Thymus (tissue), 11 donors: ENCODE data around the gene RAMP2. TPM values are rescaled to one million over a fixed set of nuclear protein-coding genes. Genes with fewer than 3 reads are reported as not detected.
A peak's percentile ranks its signal among the peaks of the same experiment; 100 is the strongest.

Experiments used
- DNase-seq, 9 donors: peaks; one replicate each; pipeline ENCODE4 v3.0.0-alpha.2; 2013; ENCODE audit warnings: low spot score in 9 of 9, low read depth in 6 of 9, missing footprints in 1 of 9
- H3K27ac ChIP-seq, 2 donors: one replicate each; pipeline ENCODE4 v1.5.1; 2013; ENCODE audit warnings: control low read depth in 1 of 2, low read depth in 1 of 2, low read length in 1 of 2, mild to moderate bottlenecking in 1 of 2, moderate library complexity in 1 of 2
- H3K27me3 ChIP-seq, 2 donors: one replicate each; pipeline ENCODE4 v1.5.1; 2013; ENCODE audit warnings: low read length in 1 of 2; ENCODE audit not compliant: control insufficient read depth in 2 of 2, insufficient read depth in 1 of 2
- H3K36me3 ChIP-seq, 2 donors: one replicate each; pipeline ENCODE4 v1.5.1; 2013; ENCODE audit warnings: low read length in 1 of 2, mild to moderate bottlenecking in 1 of 2, moderate library complexity in 1 of 2; ENCODE audit not compliant: control insufficient read depth in 2 of 2, insufficient read depth in 2 of 2
- H3K4me1 ChIP-seq, 2 donors: one replicate each; pipeline ENCODE4 v1.5.1; 2013; ENCODE audit warnings: low read length in 2 of 2; ENCODE audit not compliant: control insufficient read depth in 2 of 2, insufficient read depth in 2 of 2
- H3K4me3 ChIP-seq, 2 donors: one replicate each; pipeline ENCODE4 v1.5.1; 2013; ENCODE audit warnings: low read length in 2 of 2, control low read depth in 1 of 2, mild to moderate bottlenecking in 1 of 2
- H3K9me3 ChIP-seq, 2 donors: one replicate each; pipeline ENCODE4 v1.5.1; 2013; ENCODE audit warnings: low read length in 1 of 2, mild to moderate bottlenecking in 1 of 2; ENCODE audit not compliant: control insufficient read depth in 2 of 2, insufficient read depth in 1 of 2
- WGBS: extraction: QIAGEN DNeasy Blood & Tissue Kit; methylation state at CpG from one replicate; pipeline ENCODE4 v1.1.7; 2013; 5-methylcytosine and 5-hydroxymethylcytosine counted together
- polyA plus RNA-seq: library from polyadenylated mRNA; stranded (reverse); fragments of 200-250 nt; gene quantifications from one replicate; pipeline ENCODE4 v1.2.3, GENCODE V29; 2013
- total RNA-seq: library from RNA; stranded (reverse); fragments of 120-200 nt; gene quantifications from one replicate; pipeline ENCODE4 v1.2.4, GENCODE V29; 2013
- donor health status: healthy.

Gene RAMP2
- total and polyA plus RNA-seq, 2 donors, result 8.4 to 22.1 TPM

DNA sequence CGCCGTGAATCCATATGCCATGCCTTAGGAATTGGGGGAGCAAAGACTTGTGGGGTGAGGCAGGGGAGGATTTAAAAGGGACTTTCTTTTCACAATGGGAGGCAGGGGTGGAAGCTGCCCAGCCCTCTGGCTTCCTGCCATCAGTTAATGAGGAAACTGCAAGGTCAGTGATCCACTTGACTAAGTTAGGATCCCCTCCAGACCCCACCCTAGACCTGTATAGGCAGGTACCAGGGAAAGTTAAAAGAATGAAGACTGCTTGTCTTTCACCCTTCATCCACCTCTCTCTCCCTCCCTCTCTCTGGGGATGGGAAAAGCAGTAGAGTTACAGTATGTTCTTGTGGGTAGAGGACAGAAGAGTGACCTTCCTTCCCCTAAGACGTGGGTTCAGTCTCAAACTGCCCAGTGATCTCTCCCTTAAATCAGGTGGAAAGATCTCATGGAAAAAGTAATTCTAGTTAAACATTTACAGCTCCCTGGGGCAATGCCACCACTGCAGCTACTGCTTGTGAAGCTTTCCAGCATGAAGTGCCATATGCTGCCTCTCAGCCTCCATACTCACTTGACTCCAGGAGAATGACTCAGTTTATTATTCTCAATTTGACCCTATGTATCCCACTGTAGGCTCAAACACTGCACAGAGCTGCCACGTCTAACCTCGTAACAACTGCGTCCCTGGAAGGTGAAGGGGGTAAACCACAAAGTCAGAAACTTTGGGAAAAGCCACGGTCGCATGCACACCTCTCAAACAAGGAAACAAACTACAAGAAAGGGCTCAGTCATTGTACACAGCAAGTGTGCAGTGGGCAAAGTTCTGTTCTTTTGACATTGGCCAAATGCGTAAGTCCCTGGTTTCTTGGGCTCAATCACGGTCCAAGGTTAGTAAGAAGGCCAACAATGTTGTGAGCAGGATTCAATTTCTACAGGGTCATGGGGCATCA lies 36.3 kb downstream of the RAMP2 start:
- 95% methylated on average over 10 of the region's 10 CpGs for WGBS
- Histone ChIP-seq H3K4me3 (peak overlapping the region; percentile 88 to 95), H3K36me3 (peaks cover 4 to 8% of the 10 kb centered on the region in 2 donors), H3K4me1 (peaks cover 10 to 22% of the 10 kb centered on the region in 2 donors), H3K27ac (no peak overlapping the region), H3K9me3 (no peaks in the 10 kb centered on the region), H3K27me3 (no peaks in the 10 kb centered on the region)
- no peak for DNase-seq

DNA sequence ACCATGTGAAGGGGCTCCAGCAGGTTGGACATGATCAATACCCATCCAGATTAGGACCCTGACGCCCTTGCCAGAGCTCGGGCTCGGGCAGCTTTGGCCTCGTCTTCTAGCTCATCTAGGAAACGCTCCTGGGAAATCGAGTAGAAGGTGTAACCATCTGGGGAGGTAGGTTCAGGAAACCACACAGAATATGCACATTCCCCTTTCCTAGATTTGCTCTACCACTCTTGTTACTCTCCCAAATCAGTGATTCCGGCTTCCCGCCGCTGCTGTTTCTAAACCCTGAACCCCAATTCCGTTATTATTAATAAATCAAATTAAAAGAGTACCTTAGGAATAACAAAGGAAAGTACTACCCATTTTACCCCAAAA lies 37.0 kb downstream of the RAMP2 start:
- no peak for DNase-seq
- WGBS, result 29% methylated on average over 10 of the region's 10 CpGs
- H3K36me3 ChIP-seq, result peaks cover 4 to 8% of the 10 kb centered on the region in 2 donors
- peaks cover 10 to 22% of the 10 kb centered on the region in 2 donors for H3K4me1 ChIP-seq
- no peaks in the 10 kb centered on the region for H3K9me3 ChIP-seq
- H3K27ac ChIP-seq, result no peak overlapping the region
- H3K27me3 ChIP-seq, result peaks cover 0 to 2% of the 10 kb centered on the region in 2 donors
- H3K4me3 ChIP-seq, result peak overlapping the region; percentile 88 to 95

DNA sequence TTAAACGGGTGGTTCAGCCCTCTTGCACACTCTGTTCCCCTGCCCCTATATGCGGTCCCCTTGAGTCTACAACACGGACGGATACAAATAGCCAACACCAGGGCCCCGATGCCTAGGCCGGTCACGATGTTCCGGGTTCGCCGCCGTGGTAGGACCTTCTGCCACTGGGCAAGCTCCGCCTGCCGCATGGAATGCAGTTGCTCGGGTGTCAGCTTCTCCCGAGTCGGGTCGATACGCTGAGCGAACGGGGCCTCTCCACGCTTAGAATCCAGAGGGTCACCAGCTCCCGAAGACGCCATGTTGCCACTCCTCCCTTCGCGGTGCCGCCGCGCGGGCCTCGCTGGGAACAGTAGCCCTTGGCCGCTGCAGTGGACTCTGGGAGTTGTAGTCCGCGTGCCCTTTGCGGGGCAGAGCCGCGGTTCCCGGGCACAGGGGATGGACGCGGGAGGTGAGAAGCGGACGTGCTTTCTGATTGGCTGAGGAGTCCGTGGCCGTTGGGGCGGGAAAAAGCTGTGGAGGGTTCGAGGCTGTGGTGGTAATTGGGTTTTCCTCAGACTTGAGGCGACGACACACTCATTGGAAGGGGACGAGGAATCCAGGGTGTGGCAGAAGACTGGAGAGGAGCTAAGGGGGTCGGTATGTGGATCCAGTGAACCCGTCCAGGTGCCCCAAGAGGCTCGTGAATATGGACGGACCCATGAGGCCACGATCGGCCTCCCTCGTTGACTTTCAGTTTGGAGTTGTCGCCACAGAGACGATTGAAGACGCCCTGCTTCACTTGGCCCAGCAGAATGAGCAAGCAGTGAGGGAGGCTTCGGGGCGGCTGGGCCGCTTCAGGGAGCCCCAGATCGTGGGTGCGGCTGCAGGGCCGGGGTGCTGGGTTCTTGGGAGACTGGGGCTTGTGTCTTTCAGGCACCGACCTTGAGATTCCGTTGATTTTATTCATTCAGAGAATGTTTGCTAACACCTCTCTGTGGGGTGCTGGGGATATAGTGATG lies 37.7 kb downstream of the RAMP2 start, which contains the start of the genes CNTD1 and COA3:
TSS of gene CNTD1 (plus strand) at position 479 of the 998 bp plus-strand sequence. CDS start at position 686, 207 bp downstream.
TSS of gene COA3 (minus strand) at position 322 of the 998 bp plus-strand sequence. CDS start at position 299, 23 bp downstream.
- Histone ChIP-seq H3K36me3 (peaks cover 4 to 8% of the 10 kb centered on the region in 2 donors), H3K27me3 (peaks cover 0 to 2% of the 10 kb centered on the region in 2 donors), H3K9me3 (no peaks in the 10 kb centered on the region), H3K4me1 (peaks cover 10 to 22% of the 10 kb centered on the region in 2 donors), H3K4me3 (peak within 1 kb of the TSS; percentile 88 to 95), H3K27ac (peak within 1 kb of the TSS in 1 of 2 donors; percentile 43)
- 29% methylated on average over 66 of the region's 66 CpGs for WGBS
- peak; percentile 30 to 81 (median 55) for DNase-seq

DNA sequence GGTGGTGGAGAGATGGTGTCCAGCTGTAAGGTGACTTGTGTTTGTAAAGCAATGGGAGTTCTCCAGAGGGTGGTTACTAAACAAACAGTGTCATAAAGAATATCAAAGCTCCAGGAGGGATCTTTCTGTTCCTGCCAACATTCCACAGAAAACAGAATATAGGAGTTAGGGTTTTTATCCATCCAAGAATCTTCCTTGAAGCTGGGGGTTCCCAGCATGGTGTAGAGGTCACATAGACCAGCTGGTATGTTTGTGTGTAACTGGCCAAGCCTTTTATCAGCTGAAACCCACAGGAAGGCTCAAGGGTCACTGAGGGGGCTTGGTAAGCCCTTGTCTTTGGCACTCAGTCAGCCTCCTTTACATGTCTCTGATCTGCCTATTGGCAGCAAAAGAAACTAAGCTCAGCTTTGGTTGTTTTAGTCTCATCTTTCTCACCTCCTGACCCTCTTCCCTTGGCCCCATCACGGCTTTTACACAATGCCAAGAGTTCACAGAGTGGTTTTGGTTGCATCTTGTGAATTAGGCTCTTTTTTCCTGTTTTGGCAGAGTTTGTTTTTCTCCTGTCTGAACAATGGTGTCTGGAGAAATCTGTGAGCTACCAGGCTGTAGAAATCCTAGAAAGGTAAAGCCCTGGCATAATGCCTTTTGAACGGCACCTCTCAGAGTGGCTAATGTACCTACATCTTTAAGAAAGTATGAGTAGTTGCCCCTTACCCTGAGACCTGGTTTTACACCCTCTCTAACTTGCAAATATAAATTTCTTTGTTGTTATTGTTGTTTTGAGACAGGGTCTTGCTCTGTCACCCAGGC lies 42.3 kb downstream of the RAMP2 start:
- no peak overlapping the region for H3K4me3 ChIP-seq
- H3K27me3 ChIP-seq, result peaks cover 0 to 2% of the 10 kb centered on the region in 2 donors
- H3K27ac ChIP-seq, result no peak overlapping the region
- H3K9me3 ChIP-seq, result no peaks in the 10 kb centered on the region
- H3K36me3 ChIP-seq, result no peaks in the 10 kb centered on the region
- peaks cover 5 to 6% of the 10 kb centered on the region in 2 donors for H3K4me1 ChIP-seq
- DNase-seq, result no peak
- 86% methylated on average over 2 of the region's 2 CpGs for WGBS

DNA sequence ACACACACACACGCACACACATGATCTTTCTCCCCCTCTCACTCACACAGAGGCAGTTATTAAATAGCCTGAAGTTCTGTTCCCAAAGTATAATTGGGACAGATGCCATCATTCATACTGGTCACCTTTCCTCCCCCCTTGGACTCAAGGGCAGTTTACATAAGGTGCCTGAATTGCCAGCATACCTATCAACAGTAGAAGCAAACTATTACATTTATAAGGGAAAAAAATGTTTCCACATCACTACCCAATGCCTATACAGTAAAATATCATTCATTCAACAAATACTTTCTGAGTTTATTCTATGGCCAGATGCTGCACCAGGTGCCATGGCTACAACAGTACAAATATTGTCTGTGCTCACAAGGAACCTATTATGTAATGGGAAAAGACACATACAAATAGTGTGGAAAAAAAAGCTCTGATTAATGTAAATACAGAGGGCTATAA lies 43.9 kb downstream of the RAMP2 start:
- Histone ChIP-seq H3K4me3 (no peak overlapping the region), H3K4me1 (no peaks in the 10 kb centered on the region), H3K36me3 (peaks cover 3 to 6% of the 10 kb centered on the region in 2 donors), H3K27me3 (peaks cover 0 to 2% of the 10 kb centered on the region in 2 donors), H3K27ac (no peak overlapping the region), H3K9me3 (no peaks in the 10 kb centered on the region)
- no peak for DNase-seq
- WGBS, result 96% methylated on average over 1 of the region's 1 CpG

DNA sequence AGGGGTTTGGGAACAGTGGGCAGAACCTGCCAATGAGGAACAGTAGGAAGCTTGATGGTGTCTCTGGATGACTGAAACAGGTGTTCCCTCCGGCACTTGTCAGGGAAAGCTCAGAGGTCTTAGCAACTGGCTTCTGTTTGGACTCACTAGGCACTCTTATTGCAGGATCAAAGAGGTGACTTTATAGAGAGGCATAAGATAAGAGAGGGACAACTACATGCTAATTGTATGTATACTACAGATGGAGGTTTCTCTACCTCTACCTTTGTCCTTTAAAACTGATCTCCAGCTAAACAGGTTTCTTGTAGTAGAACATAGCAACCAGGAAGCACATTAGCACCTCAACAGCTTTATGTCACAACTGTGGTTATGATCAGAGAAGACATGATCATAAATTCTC lies 45.2 kb downstream of the RAMP2 start:
- peaks cover 0 to 2% of the 10 kb centered on the region in 2 donors for H3K27me3 ChIP-seq
- no peak for DNase-seq
- WGBS, result 96% methylated on average over 1 of the region's 1 CpG
- H3K4me3 ChIP-seq, result no peak overlapping the region
- peaks cover 10 to 13% of the 10 kb centered on the region in 2 donors for H3K36me3 ChIP-seq
- no peaks in the 10 kb centered on the region for H3K9me3 ChIP-seq
- H3K27ac ChIP-seq, result no peak overlapping the region
- no peaks in the 10 kb centered on the region for H3K4me1 ChIP-seq

DNA sequence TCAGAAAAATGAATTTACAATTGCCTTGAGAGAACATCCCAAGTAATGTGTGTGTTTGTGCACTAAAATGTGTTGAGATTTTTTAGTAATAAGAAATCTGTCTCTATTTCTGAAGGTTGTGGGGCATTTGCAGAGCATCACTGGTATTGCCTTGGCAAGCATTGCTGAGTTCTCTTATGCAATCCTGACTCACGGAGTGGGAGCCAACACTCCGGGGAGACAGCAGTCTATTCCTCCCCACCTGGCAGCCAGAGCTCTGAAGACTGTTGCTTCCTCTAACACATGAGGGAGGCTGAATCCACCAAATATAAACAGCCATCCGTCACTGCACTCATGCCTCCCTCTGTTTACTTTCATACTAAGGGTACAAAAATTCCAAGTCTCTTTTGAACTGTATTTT lies 48.2 kb downstream of the RAMP2 start:
- Histone ChIP-seq H3K27me3 (no peaks in the 10 kb centered on the region), H3K4me1 (no peaks in the 10 kb centered on the region), H3K9me3 (no peaks in the 10 kb centered on the region), H3K4me3 (no peak overlapping the region), H3K27ac (no peak overlapping the region), H3K36me3 (peaks cover 24 to 30% of the 10 kb centered on the region in 2 donors)
- no peak for DNase-seq
- WGBS, result 92% methylated on average over 3 of the region's 3 CpGs
